GM12878 (cell line): Measurements from ENCODE around the gene ADAM10. TPM values are rescaled to one million over a fixed set of nuclear protein-coding genes. Genes with fewer than 3 reads are reported as not detected.

Experiments
- ATAC-seq: fragments of 200-7000 bp; cut with Tn5 transposase; 3 replicates; pipeline ENCODE4 v1.9.1; 2020; ENCODE audit warnings: mild to moderate bottlenecking, moderate library complexity
- BruUV-seq: library from RNA; stranded (reverse); fragments of 400-500 nt; replicated peaks from 2 replicates; lab custom pipeline; 2021; lab: Mats Ljungman, UMichigan
- CTCF ChIA-PET: fragments of 300-600 bp; sonication (Branson Sonifier 250); formaldehyde crosslinking; extraction: SDS; loops from one replicate; lab custom pipeline; 2021; ENCODE audit warnings: inconsistent platforms; lab: Yijun Ruan, JAX
- POLR2A ChIA-PET: fragments of 350-600 bp; formaldehyde crosslinking; extraction: SDS; loops from one replicate; lab custom pipeline; 2021; ENCODE audit warnings: inconsistent platforms; lab: Charles Lee
- RAD21 ChIA-PET: fragments of 300-600 bp; sonication (Branson Sonifier 250); formaldehyde crosslinking; loops from one replicate; lab custom pipeline; 2023; ENCODE audit warnings: antibody characterized with exemption; ENCODE audit not compliant: unreplicated experiment; lab: Charles Lee
- SMC1A ChIA-PET: fragments of 300-600 bp; sonication (Branson Sonifier 250); formaldehyde crosslinking; loops from one replicate; lab custom pipeline; 2023; ENCODE audit not compliant: unreplicated experiment, uncharacterized antibody; lab: Charles Lee
- DNase-seq: peaks from one replicate; pipeline ENCODE4 v3.0.0-alpha.2; 2011; ENCODE audit warnings: low read depth, low spot score
- FAIRE-seq: peaks from 3 replicates; lab custom pipeline; 2011; peaks lifted over from hg19 to GRCh38; lab: Jason Lieb, UNC
- H2AFZ ChIP-seq: 2 replicates; pipeline ENCODE4 v1.6.0; 2011; ENCODE audit warnings: low read depth, low read length, control low read depth; ENCODE audit not compliant: control insufficient read depth
- H3K27ac ChIP-seq: 2 replicates; pipeline ENCODE4 v1.5.1; 2011; ENCODE audit warnings: control low read depth; ENCODE audit not compliant: control insufficient read depth, insufficient read depth
- H3K27me3 ChIP-seq, 2 experiments: replicated peaks in 1 of 2; 2 replicates each; pipeline versions ENCODE4 v1.6.0 to v1.6.1; 2011; ENCODE audit warnings: low read length in 1 of 2; ENCODE audit not compliant: control insufficient read depth in 2 of 2, insufficient read depth in 2 of 2
- H3K36me3 ChIP-seq, 2 experiments: 2 replicates each; pipeline ENCODE4 v1.5.1; 2011; ENCODE audit warnings: low read length in 1 of 2; ENCODE audit not compliant: control insufficient read depth in 2 of 2, insufficient read depth in 2 of 2
- H3K4me1 ChIP-seq: 2 replicates; pipeline ENCODE4 v1.6.1; 2011; ENCODE audit warnings: mild to moderate bottlenecking, low read length, moderate library complexity, mixed read lengths; ENCODE audit not compliant: control insufficient read depth, insufficient read depth
- H3K4me2 ChIP-seq: 2 replicates; pipeline ENCODE4 v1.6.0; 2011; ENCODE audit warnings: control low read depth; ENCODE audit not compliant: control insufficient read depth, insufficient read depth
- H3K4me3 ChIP-seq: fragments of 200-600 bp; sonication (generic); 2 replicates; pipeline ENCODE4 v1.5.1; 2016
- H3K79me2 ChIP-seq: 2 replicates; pipeline ENCODE4 v1.6.0; 2011; ENCODE audit warnings: low read length; ENCODE audit not compliant: control insufficient read depth, insufficient read depth
- H3K9ac ChIP-seq: 2 replicates; pipeline ENCODE4 v1.8.0; 2011; ENCODE audit warnings: low read length, control low read depth, mixed read lengths; ENCODE audit not compliant: control insufficient read depth, insufficient read depth
- H3K9me3 ChIP-seq: replicated peaks from 3 replicates; pipeline ENCODE4 v1.5.1; 2011; ENCODE audit warnings: mild to moderate bottlenecking, low read length; ENCODE audit not compliant: control insufficient read depth, insufficient read depth
- H4K20me1 ChIP-seq: 2 replicates; pipeline ENCODE4 v1.6.0; 2011; ENCODE audit not compliant: control insufficient read depth, insufficient read depth
- ATF3 ChIP-seq: IDR thresholded peaks from 2 replicates; pipeline ENCODE4 v1.6.1; 2011; ENCODE audit warnings: low read depth, mild to moderate bottlenecking, low read length, moderate library complexity, borderline replicate concordance; ENCODE audit errors: extremely low read depth
- CBFB ChIP-seq: IDR thresholded peaks from 2 replicates; pipeline ENCODE4 v1.6.1; 2016; ENCODE audit warnings: antibody characterized with exemption, low read depth
- CHD2 ChIP-seq: IDR thresholded peaks from 2 replicates; pipeline ENCODE4 v1.6.1; 2011; ENCODE audit warnings: low read depth, low read length, improper control_type of control experiment, borderline replicate concordance
- HSF1 ChIP-seq: fragments of 150-350 bp; IDR thresholded peaks from 2 replicates; pipeline ENCODE4 v1.6.1; 2014; ENCODE audit warnings: mild to moderate bottlenecking, low read depth, low read length
- NFYA ChIP-seq: IDR thresholded peaks from 2 replicates; pipeline ENCODE4 v1.6.1; 2011; ENCODE audit warnings: low read depth, mild to moderate bottlenecking, low read length, improper control_type of control experiment, borderline replicate concordance
- ZNF687 ChIP-seq: fragments of 450-650 bp; IDR thresholded peaks from 2 replicates; pipeline ENCODE4 v1.6.1; 2017; ENCODE audit warnings: mild to moderate bottlenecking, moderate library complexity
- WGBS: methylation state at CpG from one replicate; pipeline ENCODE4 v1.1.6; 2016; ENCODE audit warnings: low lambda C conversion rate; ENCODE audit not compliant: insufficient replicate concordance, insufficient coverage; ENCODE audit errors: missing lambda C conversion rate; 5-methylcytosine and 5-hydroxymethylcytosine counted together
- in situ Hi-C: fragments of 300-500 bp; cut with MboI; formaldehyde crosslinking; loops from 9 replicates; pipeline ENCODE4 v1.14.3; 2018; ENCODE audit warnings: mixed read lengths
- intact Hi-C: fragments of 100-400 bp; cut with micrococcal nuclease; formaldehyde crosslinking; loops from one replicate; pipeline ENCODE4 v1.14.2; 2022; ENCODE audit not compliant: unreplicated experiment
- polyA plus RNA-seq, 11 experiments: library from polyadenylated mRNA; depleted of rRNA in 4 of 11; unstranded in 6 of 11; stranded (reverse) in 5 of 11; fragments of >200 nt; fragmentation: Nextera tagmentation in 4 of 11; fragmentation: Illumina TruSeq in 1 of 11; extraction: Ambion mirVana in 4 of 11; extraction: Trizol in 1 of 11; gene quantifications; 1 replicate in 1 of 11; 2 replicates in 10 of 11; pipeline versions ENCODE4 v1.2.1 to v1.2.3, GENCODE V29; 2011 to 2016; ENCODE audit warnings: inconsistent platforms in 2 of 11, missing spikeins in 2 of 11, low read depth in 1 of 11
- total RNA-seq, 4 experiments: library from RNA; depleted of rRNA in 3 of 4; stranded (reverse); fragments of >200 nt in 3 of 4; fragmentation: Illumina TruSeq in 1 of 4; extraction: Trizol in 1 of 4; gene quantifications; 2 replicates each; pipeline versions ENCODE4 v1.2.1 to v1.2.3, GENCODE V29; 2013 to 2021

Gene ADAM10
- total and polyA plus RNA-seq, 10 of the 15 experiments (the other 5 are each of a cell fraction or from before 2014, with no cell fraction given): 10.0 to 88.9 (median 51.7) TPM

- POLR2A ChIA-PET: no interaction called here
- H3K27ac ChIP-seq: peak overlapping the region; percentile 91
- ATAC-seq (peak; percentile 79), DNase-seq (peak; percentile 9), FAIRE-seq (peak; percentile 65)
- H3K27me3 ChIP-seq: no peaks in the 10 kb centered on the region
- peak overlapping the region; percentile 34; the same call in 1 of the 2 replicates for H3K4me3 ChIP-seq
- H3K9ac ChIP-seq: peak overlapping the region; percentile 62
- peaks cover 0 to 13% of the 10 kb centered on the region in 2 experiments; a peak in 3 of 4 replicates for H3K36me3 ChIP-seq
- peaks cover 2% of the 10 kb centered on the region for H3K79me2 ChIP-seq
- 0 out of 2 replicates have a peak, but pooled peaks have one; percentile 14 for TF ChIP-seq ZNF687
- TF ChIP-seq CHD2: no peak
- no peak for TF ChIP-seq ATF3
- no peak for TF ChIP-seq NFYA
- no peak for TF ChIP-seq CBFB
- TF ChIP-seq HSF1: no peak
- in situ Hi-C loops (no loop called here), intact Hi-C loops (no loop called here)
- H3K4me1 ChIP-seq: peaks cover 8% of the 10 kb centered on the region; the same call in 1 of the 2 replicates
- peaks cover 2% of the 10 kb centered on the region; the same call in 1 of the 3 replicates for H3K9me3 ChIP-seq
- H3K4me2 ChIP-seq: peak overlapping the region; percentile 91
- H2AFZ ChIP-seq: peak overlapping the region; percentile 67
- no TSS peak for BruUV-seq
- WGBS: 65% methylated on average over 3 of the region's 3 CpGs
- SMC1A ChIA-PET: interaction anchor here (0.7 to 1.4 kb wide), 8 partner anchors 9 to 272 kb away, joined by 3 to 5 read pairs (median 3); no protein-coding TSS in a partner anchor
- CTCF ChIA-PET: interaction anchor here (0.7 to 1.9 kb wide), 2 partner anchors 41 to 111 kb away, joined by 3 to 4 read pairs; no protein-coding TSS in a partner anchor
- RAD21 ChIA-PET: interaction anchor here (1.2 kb wide), 1 partner anchor 143 kb away, joined by 3 read pairs; the partner anchor contains the start of gene MINDY2
- H4K20me1 ChIP-seq: no peaks in the 10 kb centered on the region
These were observed 121.1 kb downstream of the ADAM10 start for GRCh38 chr15:58628206-58628947.
